ENCODE results near the gene STON2. TPM values are rescaled to one million over a fixed set of nuclear protein-coding genes. Genes with fewer than 3 reads are reported as not detected.

The STON2 gene
- total and polyA plus RNA-seq, 7 donors = 4.8 to 147 (median 37.4) TPM

GRCh38 chr14:81436296-81437138 is 36.4 kb upstream of the STON2 start:
- H3K36me3 ChIP-seq (ENCODE audit: insufficient read depth in 1 of 2, low read depth in 1 of 2) = no peaks in the 10 kb centered on the region
- intact Hi-C loops (cut with DNase I) = loop anchor here in 1 of 2 donors (5.0 kb wide), 1 partner anchor 34 kb away; the partner anchor contains the start of gene STON2
- H3K4me1 ChIP-seq = peaks cover 21% of the 10 kb centered on the region
- H3K4me3 ChIP-seq = peak overlapping the region; percentile 71
- H3K27me3 ChIP-seq (ENCODE audit: insufficient read depth in 3 of 3, low read length in 2 of 3) = no peaks in the 10 kb centered on the region
- WGBS, 3 donors = 1 to 2% (median 1%) methylated on average over 62 to 79 of the region's 79 CpGs
- TF ChIP-seq CTCF (IDR thresholded peaks at IDR 0.05) = no peak
- peak overlapping the region; percentile 74 for H3K27ac ChIP-seq
- DNase-seq (peak; percentile 85 to 90), ATAC-seq (peak; percentile 96 to 98 (median 97))
- H3K9me3 ChIP-seq = no peaks in the 10 kb centered on the region

GRCh38 chr14:81435391-81436295 is 35.5 kb upstream of the STON2 start:
- WGBS, 3 donors = 1% methylated on average over 52 to 73 of the region's 73 CpGs
- Histone ChIP-seq H3K4me3 (peak overlapping the region; percentile 71), H3K27me3 (ENCODE audit: insufficient read depth in 3 of 3, low read length in 2 of 3) (no peaks in the 10 kb centered on the region), H3K4me1 (peaks cover 29% of the 10 kb centered on the region), H3K9me3 (no peaks in the 10 kb centered on the region), H3K36me3 (ENCODE audit: insufficient read depth in 1 of 2, low read depth in 1 of 2) (no peaks in the 10 kb centered on the region), H3K27ac (peak overlapping the region; percentile 74)
- intact Hi-C loops (cut with DNase I) = loop anchor here in 1 of 2 donors (5.0 kb wide), 1 partner anchor 33 kb away; the partner anchor contains the start of gene STON2
- peak; percentile 65 to 80 for DNase-seq
- peak; percentile 56 to 71 (median 67) for ATAC-seq
- no peak for TF ChIP-seq CTCF (IDR thresholded peaks at IDR 0.05)

- peak overlapping the region; percentile 74 for H3K27ac ChIP-seq
- TF ChIP-seq CTCF (IDR thresholded peaks at IDR 0.05) = no peak
- no peaks in the 10 kb centered on the region for H3K9me3 ChIP-seq
- H3K27me3 ChIP-seq (ENCODE audit: insufficient read depth in 3 of 3, low read length in 2 of 3) = no peaks in the 10 kb centered on the region
- 8 to 19% (median 14%) methylated on average over 6 of the region's 6 CpGs for WGBS, 3 donors
- DNase-seq (no peak), ATAC-seq (no peak)
- H3K4me3 ChIP-seq = peak overlapping the region; percentile 71
- peaks cover 34% of the 10 kb centered on the region for H3K4me1 ChIP-seq
- intact Hi-C loops (cut with DNase I) = loop anchor here in 1 of 2 donors (5.0 kb wide), 1 partner anchor 33 kb away; the partner anchor contains the start of gene STON2
- no peaks in the 10 kb centered on the region for H3K36me3 ChIP-seq (ENCODE audit: insufficient read depth in 1 of 2, low read depth in 1 of 2)
These were observed 34.9 kb upstream of the STON2 start for GRCh38 chr14:81435048-81435390.

- H3K4me1 ChIP-seq = peaks cover 40% of the 10 kb centered on the region
- no peaks in the 10 kb centered on the region for H3K36me3 ChIP-seq (ENCODE audit: insufficient read depth in 1 of 2, low read depth in 1 of 2)
- no peak for ATAC-seq
- no peaks in the 10 kb centered on the region for H3K9me3 ChIP-seq
- intact Hi-C loops (cut with DNase I) = no loop called here
- no peak overlapping the region for H3K4me3 ChIP-seq
- TF ChIP-seq CTCF (IDR thresholded peaks at IDR 0.05) = no peak
- WGBS, 3 donors = 65 to 77% (median 76%) methylated on average over 4 of the region's 4 CpGs
- no peaks in the 10 kb centered on the region for H3K27me3 ChIP-seq (ENCODE audit: insufficient read depth in 3 of 3, low read length in 2 of 3)
- no peak for DNase-seq
- no peak overlapping the region for H3K27ac ChIP-seq
These were observed 34.1 kb upstream of the STON2 start for GRCh38 chr14:81434230-81434629.
